ENCODE measurements around the gene GNA14. TPM values are rescaled to one million over a fixed set of nuclear protein-coding genes. Genes with fewer than 3 reads are reported as not detected.
"Not testable (repeated sequence)": the region's sequence is repeated elsewhere in the genome, so short reads cannot be mapped to it uniquely, and the experiment has no call there.

GNA14 gene
- total and polyA plus RNA-seq, 2 experiments from 2014 or later = 3.9 to 10.5 TPM

GRCh38 chr9:77584927-77585326, 63.2 kb downstream of the GNA14 start:
- peaks cover 11% of the 10 kb centered on the region; the same call in 2 of the 3 replicates for H3K36me3 Mint-ChIP-seq (ENCODE audit: low read depth)
- H3K27me3 Mint-ChIP-seq (ENCODE audit: insufficient read depth, low read depth, poor library complexity) = peaks cover 11% of the 10 kb centered on the region
- H3K27ac ChIP-seq (ENCODE audit: low read depth) = peak overlapping the region; percentile 89
- H3K36me3 ChIP-seq (ENCODE audit: insufficient read depth); H3K4me3 ChIP-seq; H3F3A ChIP-seq (replicated peaks; ENCODE audit: low read depth); H3K9me3 Mint-ChIP-seq; H3K4me3 Mint-ChIP-seq; H3K79me2 ChIP-seq (replicated peaks; ENCODE audit: insufficient read depth); H3K27me3 ChIP-seq (ENCODE audit: insufficient read depth); DNase-seq (ENCODE audit: low spot score); H4K20me1 ChIP-seq (replicated peaks; ENCODE audit: insufficient read depth); H2AFZ ChIP-seq: not testable (repeated sequence)
- H3K9me2 ChIP-seq (ENCODE audit: insufficient read depth) = peaks cover 25% of the 10 kb centered on the region; the same call in 1 of the 2 replicates
- TF ChIP-seq ZNF114 (CRISPR knock-in tag; IDR thresholded peaks at IDR 0.05) = peak; percentile 86; the same call in 1 of the 2 replicates
- TF ChIP-seq, protein P1, sequence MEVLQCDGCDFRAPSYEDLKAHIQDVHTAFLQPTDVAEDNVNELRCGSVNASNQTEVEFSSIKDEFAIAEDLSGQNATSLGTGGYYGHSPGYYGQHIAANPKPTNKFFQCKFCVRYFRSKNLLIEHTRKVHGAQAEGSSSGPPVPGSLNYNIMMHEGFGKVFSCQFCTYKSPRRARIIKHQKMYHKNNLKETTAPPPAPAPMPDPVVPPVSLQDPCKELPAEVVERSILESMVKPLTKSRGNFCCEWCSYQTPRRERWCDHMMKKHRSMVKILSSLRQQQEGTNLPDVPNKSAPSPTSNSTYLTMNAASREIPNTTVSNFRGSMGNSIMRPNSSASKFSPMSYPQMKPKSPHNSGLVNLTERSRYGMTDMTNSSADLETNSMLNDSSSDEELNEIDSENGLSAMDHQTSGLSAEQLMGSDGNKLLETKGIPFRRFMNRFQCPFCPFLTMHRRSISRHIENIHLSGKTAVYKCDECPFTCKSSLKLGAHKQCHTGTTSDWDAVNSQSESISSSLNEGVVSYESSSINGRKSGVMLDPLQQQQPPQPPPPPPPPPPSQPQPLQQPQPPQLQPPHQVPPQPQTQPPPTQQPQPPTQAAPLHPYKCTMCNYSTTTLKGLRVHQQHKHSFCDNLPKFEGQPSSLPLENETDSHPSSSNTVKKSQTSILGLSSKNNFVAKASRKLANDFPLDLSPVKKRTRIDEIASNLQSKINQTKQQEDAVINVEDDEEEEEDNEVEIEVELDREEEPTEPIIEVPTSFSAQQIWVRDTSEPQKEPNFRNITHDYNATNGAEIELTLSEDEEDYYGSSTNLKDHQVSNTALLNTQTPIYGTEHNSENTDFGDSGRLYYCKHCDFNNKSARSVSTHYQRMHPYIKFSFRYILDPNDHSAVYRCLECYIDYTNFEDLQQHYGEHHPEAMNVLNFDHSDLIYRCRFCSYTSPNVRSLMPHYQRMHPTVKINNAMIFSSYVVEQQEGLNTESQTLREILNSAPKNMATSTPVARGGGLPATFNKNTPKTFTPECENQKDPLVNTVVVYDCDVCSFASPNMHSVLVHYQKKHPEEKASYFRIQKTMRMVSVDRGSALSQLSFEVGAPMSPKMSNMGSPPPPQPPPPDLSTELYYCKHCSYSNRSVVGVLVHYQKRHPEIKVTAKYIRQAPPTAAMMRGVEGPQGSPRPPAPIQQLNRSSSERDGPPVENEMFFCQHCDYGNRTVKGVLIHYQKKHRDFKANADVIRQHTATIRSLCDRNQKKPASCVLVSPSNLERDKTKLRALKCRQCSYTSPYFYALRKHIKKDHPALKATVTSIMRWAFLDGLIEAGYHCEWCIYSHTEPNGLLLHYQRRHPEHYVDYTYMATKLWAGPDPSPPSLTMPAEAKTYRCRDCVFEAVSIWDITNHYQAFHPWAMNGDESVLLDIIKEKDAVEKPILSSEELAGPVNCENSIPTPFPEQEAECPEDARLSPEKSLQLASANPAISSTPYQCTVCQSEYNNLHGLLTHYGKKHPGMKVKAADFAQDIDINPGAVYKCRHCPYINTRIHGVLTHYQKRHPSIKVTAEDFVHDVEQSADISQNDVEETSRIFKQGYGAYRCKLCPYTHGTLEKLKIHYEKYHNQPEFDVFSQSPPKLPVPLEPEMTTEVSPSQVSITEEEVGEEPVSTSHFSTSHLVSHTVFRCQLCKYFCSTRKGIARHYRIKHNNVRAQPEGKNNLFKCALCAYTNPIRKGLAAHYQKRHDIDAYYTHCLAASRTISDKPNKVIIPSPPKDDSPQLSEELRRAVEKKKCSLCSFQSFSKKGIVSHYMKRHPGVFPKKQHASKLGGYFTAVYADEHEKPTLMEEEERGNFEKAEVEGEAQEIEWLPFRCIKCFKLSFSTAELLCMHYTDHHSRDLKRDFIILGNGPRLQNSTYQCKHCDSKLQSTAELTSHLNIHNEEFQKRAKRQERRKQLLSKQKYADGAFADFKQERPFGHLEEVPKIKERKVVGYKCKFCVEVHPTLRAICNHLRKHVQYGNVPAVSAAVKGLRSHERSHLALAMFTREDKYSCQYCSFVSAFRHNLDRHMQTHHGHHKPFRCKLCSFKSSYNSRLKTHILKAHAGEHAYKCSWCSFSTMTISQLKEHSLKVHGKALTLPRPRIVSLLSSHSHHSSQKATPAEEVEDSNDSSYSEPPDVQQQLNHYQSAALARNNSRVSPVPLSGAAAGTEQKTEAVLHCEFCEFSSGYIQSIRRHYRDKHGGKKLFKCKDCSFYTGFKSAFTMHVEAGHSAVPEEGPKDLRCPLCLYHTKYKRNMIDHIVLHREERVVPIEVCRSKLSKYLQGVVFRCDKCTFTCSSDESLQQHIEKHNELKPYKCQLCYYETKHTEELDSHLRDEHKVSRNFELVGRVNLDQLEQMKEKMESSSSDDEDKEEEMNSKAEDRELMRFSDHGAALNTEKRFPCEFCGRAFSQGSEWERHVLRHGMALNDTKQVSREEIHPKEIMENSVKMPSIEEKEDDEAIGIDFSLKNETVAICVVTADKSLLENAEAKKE (CRISPR knock-in tag; IDR thresholded peaks at IDR 0.05) = 0 out of 2 replicates have a peak, but pooled peaks have one; percentile 29
- H3K4me2 ChIP-seq = peak overlapping the region; percentile 10; the same call in 1 of the 2 replicates
- peak overlapping the region; percentile 93 for H3K27ac Mint-ChIP-seq
- peaks cover 66% of the 10 kb centered on the region for H3K4me1 ChIP-seq (ENCODE audit: insufficient read depth)
- peaks cover 75% of the 10 kb centered on the region for H3K4me1 Mint-ChIP-seq
- peak; percentile 33 for ATAC-seq

DNA sequence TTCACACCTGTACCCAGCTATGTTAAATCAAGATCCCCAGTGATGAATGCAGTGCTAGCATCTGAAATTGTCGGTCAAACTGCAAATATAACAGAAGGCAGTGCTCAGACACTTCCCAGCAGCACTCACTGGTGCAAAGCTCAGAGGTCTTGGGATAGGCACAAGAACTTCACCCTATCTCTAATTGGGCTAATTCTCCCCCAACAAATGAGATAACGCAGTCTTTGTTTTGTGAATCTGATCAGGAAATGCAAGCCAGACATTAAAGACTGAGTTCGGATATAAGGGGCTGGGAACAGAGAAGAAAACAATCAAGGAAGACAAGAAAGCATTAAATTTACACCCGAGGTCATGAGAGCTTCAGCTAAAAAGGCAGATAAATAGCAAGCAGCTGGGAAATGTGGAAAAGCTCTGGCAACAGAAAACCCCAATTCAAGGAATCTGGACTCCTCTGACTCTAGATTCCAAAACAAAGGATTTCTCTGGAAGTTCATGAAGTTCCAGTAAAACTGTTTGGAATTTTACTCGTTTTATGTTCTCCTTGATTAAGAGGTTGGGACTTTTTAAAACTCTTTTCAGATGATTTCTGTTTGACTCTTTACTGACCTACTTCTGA, 65.1 kb downstream of the GNA14 start:
- DNase-seq (ENCODE audit: low spot score) (no peak), ATAC-seq (no peak)
- no peak overlapping the region for H3K27ac ChIP-seq (ENCODE audit: low read depth)
- no peak overlapping the region for H3K4me3 ChIP-seq
- H3K36me3 ChIP-seq (ENCODE audit: insufficient read depth) = no peaks in the 10 kb centered on the region
- H3K36me3 Mint-ChIP-seq (ENCODE audit: low read depth) = peaks cover 11% of the 10 kb centered on the region; the same call in 2 of the 3 replicates
- no peaks in the 10 kb centered on the region for H3K27me3 ChIP-seq (ENCODE audit: insufficient read depth)
- peak overlapping the region; percentile 9; the same call in 1 of the 2 replicates for H3K4me2 ChIP-seq
- H3K9me3 Mint-ChIP-seq = peaks cover 2% of the 10 kb centered on the region; the same call in 1 of the 3 replicates
- H3K4me1 Mint-ChIP-seq = peaks cover 60% of the 10 kb centered on the region
- peaks cover 39% of the 10 kb centered on the region for H3K9me2 ChIP-seq (ENCODE audit: insufficient read depth)
- no peak overlapping the region for H2AFZ ChIP-seq
- peaks cover 47% of the 10 kb centered on the region for H3K4me1 ChIP-seq (ENCODE audit: insufficient read depth)
- no peak overlapping the region for H3K4me3 Mint-ChIP-seq
- no peaks in the 10 kb centered on the region for H4K20me1 ChIP-seq (replicated peaks; ENCODE audit: insufficient read depth)
- no peaks in the 10 kb centered on the region for H3K79me2 ChIP-seq (replicated peaks; ENCODE audit: insufficient read depth)
- H3K27me3 Mint-ChIP-seq (ENCODE audit: insufficient read depth, low read depth, poor library complexity) = peaks cover 11% of the 10 kb centered on the region
- no peaks in the 10 kb centered on the region for H3F3A ChIP-seq (replicated peaks; ENCODE audit: low read depth)
- H3K27ac Mint-ChIP-seq = peak overlapping the region; percentile 25
- no peak for TF ChIP-seq ZNF331 (CRISPR knock-in tag; IDR thresholded peaks at IDR 0.05; ENCODE audit: low read depth)
- no peak for TF ChIP-seq JUNB (IDR thresholded peaks at IDR 0.05; ENCODE audit: unreplicated experiment)
- TF ChIP-seq CREB1 (CRISPR knock-in tag; IDR thresholded peaks at IDR 0.05; ENCODE audit: low read depth) = no peak
- TF ChIP-seq REST (IDR thresholded peaks at IDR 0.05; ENCODE audit: unreplicated experiment) = no peak
- TF ChIP-seq, protein P2, sequence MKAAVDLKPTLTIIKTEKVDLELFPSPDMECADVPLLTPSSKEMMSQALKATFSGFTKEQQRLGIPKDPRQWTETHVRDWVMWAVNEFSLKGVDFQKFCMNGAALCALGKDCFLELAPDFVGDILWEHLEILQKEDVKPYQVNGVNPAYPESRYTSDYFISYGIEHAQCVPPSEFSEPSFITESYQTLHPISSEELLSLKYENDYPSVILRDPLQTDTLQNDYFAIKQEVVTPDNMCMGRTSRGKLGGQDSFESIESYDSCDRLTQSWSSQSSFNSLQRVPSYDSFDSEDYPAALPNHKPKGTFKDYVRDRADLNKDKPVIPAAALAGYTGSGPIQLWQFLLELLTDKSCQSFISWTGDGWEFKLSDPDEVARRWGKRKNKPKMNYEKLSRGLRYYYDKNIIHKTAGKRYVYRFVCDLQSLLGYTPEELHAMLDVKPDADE (IDR thresholded peaks at IDR 0.05) = no peak
- TF ChIP-seq EZH2 (IDR thresholded peaks at IDR 0.05; ENCODE audit: low read depth, unreplicated experiment) = no peak
- no peak for TF ChIP-seq POLR2AphosphoS5 (IDR thresholded peaks at IDR 0.05; ENCODE audit: low read depth)
- no peak for TF ChIP-seq STAT1 (IDR thresholded peaks at IDR 0.05; ENCODE audit: unreplicated experiment)
- TF ChIP-seq NANOG (IDR thresholded peaks at IDR 0.05; ENCODE audit: borderline replicate concordance) = no peak

All from GM23338 (cell line).